AG04449 (cell line): Measurements from ENCODE around the gene TRMU.

Experiments
- CTCF ChIA-PET: fragments of 350-600 bp; formaldehyde crosslinking; extraction: SDS; loops from one replicate; lab custom pipeline; 2021; ENCODE audit warnings: antibody characterized with exemption; lab: Yijun Ruan, JAX
- POLR2A ChIA-PET: fragments of 400-600, 350-600 bp; formaldehyde crosslinking; extraction: SDS; loops from one replicate; lab custom pipeline; 2020; ENCODE audit warnings: antibody characterized with exemption, inconsistent platforms; lab: Yijun Ruan, JAX
- DNase-seq: peaks from one replicate; pipeline ENCODE4 v3.0.0-alpha.2; 2010; ENCODE audit warnings: low read depth, low spot score
- H3K4me3 ChIP-seq: 2 replicates; pipeline ENCODE4 v1.5.1; 2011; ENCODE audit warnings: low read depth, mild to moderate bottlenecking, control low read depth, low read length
- CTCF ChIP-seq: IDR thresholded peaks from one replicate; pipeline ENCODE4 v1.5.1; 2011; ENCODE audit warnings: mild to moderate bottlenecking, moderate library complexity, low read length, control low read depth, inconsistent platforms; ENCODE audit not compliant: insufficient read depth; ENCODE audit errors: missing control alignments

The TRMU gene

GRCh38 chr22:46320716-46321386, 14.7 kb upstream of the TRMU start:
- ChIA-PET POLR2A (no interaction called here), CTCF (interaction anchor here (1.5 to 5.6 kb wide), 2 partner anchors 9 to 314 kb away, joined by 3 to 20 read pairs; no protein-coding TSS in a partner anchor)
- TF ChIP-seq CTCF = no peak
- H3K4me3 ChIP-seq = no peak overlapping the region
- DNase-seq = no peak

DNA sequence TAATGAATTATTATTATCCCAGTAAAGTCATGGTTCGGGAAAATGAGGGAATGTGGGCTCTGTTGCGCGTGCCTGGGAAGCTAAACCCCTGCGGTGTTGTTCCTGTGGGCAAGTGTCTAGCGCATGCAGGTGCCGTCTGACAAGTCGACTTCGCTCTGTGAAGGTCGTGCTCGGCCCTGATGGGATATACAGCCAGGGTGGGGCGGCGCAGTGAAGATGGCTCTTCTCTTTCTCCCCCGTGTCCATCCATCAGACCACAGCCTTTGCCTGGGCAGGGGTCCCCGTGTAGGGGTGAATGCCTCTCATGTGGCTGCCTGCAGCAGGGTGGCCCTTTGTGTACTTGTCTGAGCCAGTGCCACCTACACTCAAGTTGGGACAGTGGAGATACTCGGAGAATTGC, 12.8 kb upstream of the TRMU start:
- CTCF ChIA-PET = interaction anchor here (1.3 to 5.6 kb wide), 3 partner anchors 11 to 328 kb away, joined by 3 to 20 read pairs (median 5); no protein-coding TSS in a partner anchor
- TF ChIP-seq CTCF = no peak
- POLR2A ChIA-PET = no interaction called here

DNA sequence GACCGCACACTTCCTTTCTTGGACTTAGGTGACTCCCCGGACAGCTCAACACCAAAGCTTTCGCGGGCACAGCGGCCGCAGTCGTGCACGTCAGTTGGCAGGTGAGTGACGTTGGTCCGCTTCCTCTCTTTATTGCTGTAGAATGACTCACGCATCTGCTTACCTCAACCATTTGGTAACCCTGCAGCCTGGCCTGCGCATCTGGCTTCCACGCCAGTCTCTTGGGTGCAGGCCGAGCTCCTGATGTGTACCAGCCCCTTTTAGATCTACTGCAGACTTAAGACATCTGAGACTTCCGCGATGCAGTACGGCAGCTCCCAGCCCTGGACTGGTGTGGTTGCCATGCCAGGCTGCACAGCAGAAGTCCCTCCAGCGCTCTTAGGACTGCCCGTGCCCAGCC, 12.4 kb upstream of the TRMU start:
- no peak for DNase-seq
- H3K4me3 ChIP-seq = no peak overlapping the region
- no peak for TF ChIP-seq CTCF
- ChIA-PET POLR2A (no interaction called here), CTCF (interaction anchor here (1.1 to 5.6 kb wide), 3 partner anchors 11 to 329 kb away, joined by 3 to 20 read pairs (median 5); no protein-coding TSS in a partner anchor)

More for the DNA sequence above, 12.8 kb upstream of the TRMU start:
- no peak overlapping the region for H3K4me3 ChIP-seq
- no peak for DNase-seq

GRCh38 chr22:46326066-46326680, 9.3 kb upstream of the TRMU start:
- no peak for DNase-seq
- ChIA-PET POLR2A (interaction anchor here (0.7 kb wide), 1 partner anchor 13 kb away, joined by 4 read pairs; no protein-coding TSS in a partner anchor), CTCF (interaction anchor here (1.0 to 1.3 kb wide), 4 partner anchors 11 to 332 kb away, joined by 3 to 8 read pairs (median 4); no protein-coding TSS in a partner anchor)
- H3K4me3 ChIP-seq = no peak overlapping the region
- TF ChIP-seq CTCF = no peak

GRCh38 chr22:46327691-46328465, 7.6 kb upstream of the TRMU start:
- TF ChIP-seq CTCF = no peak
- ChIA-PET POLR2A (no interaction called here), CTCF (interaction anchor here (0.8 to 1.0 kb wide), 2 partner anchors 15 to 333 kb away, joined by 3 to 4 read pairs; no protein-coding TSS in a partner anchor)
- DNase-seq = no peak
- no peak overlapping the region for H3K4me3 ChIP-seq

- no peak for DNase-seq
- ChIA-PET CTCF (no interaction called here), POLR2A (no interaction called here)
- no peak for TF ChIP-seq CTCF
- no peak overlapping the region for H3K4me3 ChIP-seq
Measured at GRCh38 chr22:46328797-46329196, 6.7 kb upstream of the TRMU start.
